ENCODE data around the gene PLD3. TPM values are rescaled to one million over a fixed set of nuclear protein-coding genes. Genes with fewer than 3 reads are reported as not detected.

The PLD3 gene
- total RNA-seq, 1 experiment from 2014 or later = 95.4 TPM

DNA sequence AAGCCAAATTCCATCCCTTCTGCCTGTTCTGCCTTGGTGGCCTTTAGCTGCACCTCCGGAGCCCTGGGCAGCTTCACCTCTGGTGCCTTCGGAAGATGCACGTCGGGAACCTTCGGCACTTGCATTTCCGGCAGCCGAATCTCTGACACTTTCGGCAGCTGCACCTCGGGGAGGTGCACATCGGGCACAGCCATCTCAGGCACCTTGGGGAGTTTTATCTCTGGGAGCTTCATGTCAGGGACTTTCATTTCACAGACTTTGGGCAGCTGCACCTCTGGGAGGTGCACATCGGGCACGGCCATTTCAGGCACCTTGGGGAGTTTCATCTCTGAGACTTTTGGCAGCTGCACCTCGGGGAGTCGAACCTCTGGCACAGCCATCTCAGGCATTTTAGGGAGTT is 47.5 kb downstream of the PLD3 start:
- peaks cover 10% of the 10 kb centered on the region; the same call in 1 of the 2 replicates for H3K4me1 ChIP-seq (ENCODE audit: insufficient read depth, low read length)
- H3K9ac ChIP-seq (ENCODE audit: low read length) = no peak overlapping the region
- no peak overlapping the region for H2AFZ ChIP-seq (ENCODE audit: low read length)
- no peaks in the 10 kb centered on the region for H3K79me2 ChIP-seq (ENCODE audit: low read length)
- H3K9me3 ChIP-seq (ENCODE audit: low read length) = no peaks in the 10 kb centered on the region
- no TSS peak for BruUV-seq (replicated peaks)
- H3K4me2 ChIP-seq (ENCODE audit: low read length) = no peak overlapping the region
- DNase-seq = no peak
- H3F3A ChIP-seq (ENCODE audit: low read length, unreplicated experiment) = no peaks in the 10 kb centered on the region
- intact Hi-C loops (cut with micrococcal nuclease) = no loop called here
- no peaks in the 10 kb centered on the region for H3K27me3 ChIP-seq (ENCODE audit: low read length)
- no peak for TF ChIP-seq EZH2 (IDR thresholded peaks at IDR 0.05; ENCODE audit: low read length, unreplicated experiment)
- TF ChIP-seq EZH2phosphoT487 (IDR thresholded peaks at IDR 0.05; ENCODE audit: borderline replicate concordance, low read length) = no peak
- TF ChIP-seq, protein P1, sequence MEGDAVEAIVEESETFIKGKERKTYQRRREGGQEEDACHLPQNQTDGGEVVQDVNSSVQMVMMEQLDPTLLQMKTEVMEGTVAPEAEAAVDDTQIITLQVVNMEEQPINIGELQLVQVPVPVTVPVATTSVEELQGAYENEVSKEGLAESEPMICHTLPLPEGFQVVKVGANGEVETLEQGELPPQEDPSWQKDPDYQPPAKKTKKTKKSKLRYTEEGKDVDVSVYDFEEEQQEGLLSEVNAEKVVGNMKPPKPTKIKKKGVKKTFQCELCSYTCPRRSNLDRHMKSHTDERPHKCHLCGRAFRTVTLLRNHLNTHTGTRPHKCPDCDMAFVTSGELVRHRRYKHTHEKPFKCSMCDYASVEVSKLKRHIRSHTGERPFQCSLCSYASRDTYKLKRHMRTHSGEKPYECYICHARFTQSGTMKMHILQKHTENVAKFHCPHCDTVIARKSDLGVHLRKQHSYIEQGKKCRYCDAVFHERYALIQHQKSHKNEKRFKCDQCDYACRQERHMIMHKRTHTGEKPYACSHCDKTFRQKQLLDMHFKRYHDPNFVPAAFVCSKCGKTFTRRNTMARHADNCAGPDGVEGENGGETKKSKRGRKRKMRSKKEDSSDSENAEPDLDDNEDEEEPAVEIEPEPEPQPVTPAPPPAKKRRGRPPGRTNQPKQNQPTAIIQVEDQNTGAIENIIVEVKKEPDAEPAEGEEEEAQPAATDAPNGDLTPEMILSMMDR (conservative IDR thresholded peaks at IDR 0.05; ENCODE audit: low read depth, low read length) = no peak
- H4K20me1 ChIP-seq (ENCODE audit: low read length) = no peaks in the 10 kb centered on the region
- H3K4me3 ChIP-seq (ENCODE audit: low read length) = no peak overlapping the region
- no peaks in the 10 kb centered on the region for H3K9me2 ChIP-seq (replicated peaks; ENCODE audit: low read length)
- ATAC-seq = no peak
- H3K36me3 ChIP-seq (ENCODE audit: low read depth, low read length) = no peaks in the 10 kb centered on the region
- ChIA-PET POLR2A (ENCODE audit: unreplicated experiment) (no interaction called here), CTCF (interaction anchor here (0.8 kb wide), 1 partner anchor 91 kb away, joined by 6 read pairs; no protein-coding TSS in a partner anchor)
- no peak overlapping the region for H3K27ac ChIP-seq (ENCODE audit: low read length)

DNA sequence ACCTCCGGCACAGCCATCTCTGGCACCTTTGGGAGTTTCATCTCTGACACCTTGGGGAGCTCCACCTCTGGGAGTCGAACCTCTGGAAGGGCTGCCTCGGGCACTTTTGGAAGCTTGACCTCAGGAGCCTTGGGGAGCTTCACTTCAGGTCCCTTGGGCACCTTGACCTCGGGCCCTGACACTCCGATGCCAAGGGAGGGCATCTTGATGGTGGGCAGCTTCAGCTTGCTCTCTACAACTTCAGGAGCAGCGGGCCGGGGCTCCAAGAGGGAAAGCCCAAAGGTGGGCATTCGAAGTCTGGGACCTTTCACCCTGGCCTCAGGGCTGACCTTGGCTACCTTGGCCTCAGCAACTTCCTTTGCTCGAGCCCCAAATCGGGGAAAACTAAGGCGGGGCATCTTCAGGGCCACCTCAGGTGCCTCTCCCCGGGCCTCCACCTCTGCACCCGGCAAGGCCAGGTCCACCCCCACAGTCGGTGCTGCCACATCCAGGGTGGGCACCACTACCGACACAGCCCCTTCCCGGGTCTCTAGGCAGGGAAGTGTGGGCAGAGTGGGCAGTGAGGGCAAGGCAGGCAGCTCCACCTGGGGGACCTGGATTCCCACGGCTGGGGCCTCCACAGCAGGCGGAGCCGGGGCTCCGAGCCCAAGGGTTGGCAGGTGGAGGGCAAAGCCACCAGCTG is 48.5 kb downstream of the PLD3 start:
- BruUV-seq (replicated peaks) = no TSS peak
- intact Hi-C loops (cut with micrococcal nuclease) = no loop called here
- H3K9me2 ChIP-seq (replicated peaks; ENCODE audit: low read length) = no peaks in the 10 kb centered on the region
- H4K20me1 ChIP-seq (ENCODE audit: low read length) = no peaks in the 10 kb centered on the region
- DNase-seq = no peak
- H3K4me2 ChIP-seq (ENCODE audit: low read length) = no peak overlapping the region
- H3K4me1 ChIP-seq (ENCODE audit: insufficient read depth, low read length) = peaks cover 10% of the 10 kb centered on the region; the same call in 1 of the 2 replicates
- no peak for ATAC-seq
- H3K36me3 ChIP-seq (ENCODE audit: low read depth, low read length) = no peaks in the 10 kb centered on the region
- no peaks in the 10 kb centered on the region for H3K27me3 ChIP-seq (ENCODE audit: low read length)
- no peak overlapping the region for H2AFZ ChIP-seq (ENCODE audit: low read length)
- ChIA-PET CTCF (interaction anchor here (0.8 kb wide), 1 partner anchor 92 kb away, joined by 6 read pairs; no protein-coding TSS in a partner anchor), POLR2A (ENCODE audit: unreplicated experiment) (no interaction called here)
- H3K9me3 ChIP-seq (ENCODE audit: low read length) = no peaks in the 10 kb centered on the region
- no peak overlapping the region for H3K4me3 ChIP-seq (ENCODE audit: low read length)
- H3K79me2 ChIP-seq (ENCODE audit: low read length) = no peaks in the 10 kb centered on the region
- H3K9ac ChIP-seq (ENCODE audit: low read length) = no peak overlapping the region
- no peak for TF ChIP-seq EZH2phosphoT487 (IDR thresholded peaks at IDR 0.05; ENCODE audit: borderline replicate concordance, low read length)
- no peak for TF ChIP-seq EZH2 (IDR thresholded peaks at IDR 0.05; ENCODE audit: low read length, unreplicated experiment)
- TF ChIP-seq, protein P1 (conservative IDR thresholded peaks at IDR 0.05; ENCODE audit: low read depth, low read length) = no peak
- no peaks in the 10 kb centered on the region for H3F3A ChIP-seq (ENCODE audit: low read length, unreplicated experiment)
- H3K27ac ChIP-seq (ENCODE audit: low read length) = no peak overlapping the region

DNA sequence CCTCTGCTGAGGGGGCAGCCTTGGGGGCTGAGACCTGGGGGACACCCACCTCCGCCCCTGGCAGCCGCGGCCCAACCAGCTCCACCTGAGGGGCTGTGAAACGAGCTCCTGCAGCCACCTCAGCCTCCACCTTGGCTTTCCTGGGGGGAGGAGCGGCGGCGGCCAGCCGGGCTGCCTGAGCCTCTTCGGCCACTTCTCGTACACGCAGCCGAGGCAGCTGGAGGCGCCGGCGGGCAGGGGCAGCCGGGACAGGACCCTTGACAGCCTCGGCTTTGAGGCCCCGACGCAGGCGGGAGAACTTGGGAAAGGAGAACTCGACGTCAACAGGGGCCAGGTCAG is 49.0 kb downstream of the PLD3 start:
- POLR2A ChIA-PET (ENCODE audit: unreplicated experiment) = no interaction called here
- no peaks in the 10 kb centered on the region for H3K36me3 ChIP-seq (ENCODE audit: low read depth, low read length)
- H3F3A ChIP-seq (ENCODE audit: low read length, unreplicated experiment) = no peaks in the 10 kb centered on the region
- no peaks in the 10 kb centered on the region for H3K27me3 ChIP-seq (ENCODE audit: low read length)
- no peak overlapping the region for H3K27ac ChIP-seq (ENCODE audit: low read length)
- BruUV-seq (replicated peaks) = no TSS peak
- H3K9me2 ChIP-seq (replicated peaks; ENCODE audit: low read length) = no peaks in the 10 kb centered on the region
- CTCF ChIA-PET = no interaction called here
- DNase-seq (no peak), ATAC-seq (no peak)
- H3K4me2 ChIP-seq (ENCODE audit: low read length) = no peak overlapping the region
- no peak overlapping the region for H2AFZ ChIP-seq (ENCODE audit: low read length)
- H3K9me3 ChIP-seq (ENCODE audit: low read length) = no peaks in the 10 kb centered on the region
- H3K4me1 ChIP-seq (ENCODE audit: insufficient read depth, low read length) = peaks cover 7% of the 10 kb centered on the region; the same call in 1 of the 2 replicates
- no peaks in the 10 kb centered on the region for H3K79me2 ChIP-seq (ENCODE audit: low read length)
- TF ChIP-seq EZH2phosphoT487 (IDR thresholded peaks at IDR 0.05; ENCODE audit: borderline replicate concordance, low read length) = no peak
- TF ChIP-seq, protein P1 (conservative IDR thresholded peaks at IDR 0.05; ENCODE audit: low read depth, low read length) = no peak
- TF ChIP-seq EZH2 (IDR thresholded peaks at IDR 0.05; ENCODE audit: low read length, unreplicated experiment) = no peak
- no peak overlapping the region for H3K4me3 ChIP-seq (ENCODE audit: low read length)
- intact Hi-C loops (cut with micrococcal nuclease) = no loop called here
- no peaks in the 10 kb centered on the region for H4K20me1 ChIP-seq (ENCODE audit: low read length)
- no peak overlapping the region for H3K9ac ChIP-seq (ENCODE audit: low read length)
